Suppressor macrophage (primary cell): Measurements from ENCODE around the gene WHAMM.
A peak's percentile ranks its signal among the peaks of the same experiment; 100 is the strongest.
"Not testable (repeated sequence)": the region's sequence is repeated elsewhere in the genome, so short reads cannot be mapped to it uniquely, and the experiment has no call there.

Experiments
- DNase-seq, 4 experiments: peaks; one replicate each; pipeline ENCODE4 v3.0.0-alpha.2; 2020 to 2022

The WHAMM gene

GRCh38 chr15:82802497-82802896 is 6.9 kb upstream of the WHAMM start:
- DNase-seq, result no peak

GRCh38 chr15:82803793-82804574 is 5.4 kb upstream of the WHAMM start:
- DNase-seq, result no peak

GRCh38 chr15:82804575-82804949 is 4.9 kb upstream of the WHAMM start:
- no peak for DNase-seq

GRCh38 chr15:82805994-82806406 is 3.4 kb upstream of the WHAMM start, which contains the start of gene FSD2:
TSS of gene FSD2 (minus strand) at chr15:82806069. CDS start at chr15:82787390, 18,679 bp downstream.
- peak; percentile 19 to 65 (median 54) for DNase-seq

- DNase-seq, result no peak
Observed at GRCh38 chr15:82807920-82808633, 1.4 kb upstream of the WHAMM start.

GRCh38 chr15:82808634-82809041 is 790 bp upstream of the WHAMM start:
- DNase-seq, result no peak

GRCh38 chr15:82810061-82810889 is 847 bp downstream of the WHAMM start:
- peak; percentile 49 to 79 (median 62) for DNase-seq

- peak; percentile 19 to 58 (median 37) for DNase-seq
Observed at GRCh38 chr15:82810890-82811426, 1.5 kb downstream of the WHAMM start.

- peak in 1 of 4 experiments; percentile 33 for DNase-seq
Observed at GRCh38 chr15:82812994-82813393, 3.6 kb downstream of the WHAMM start.

GRCh38 chr15:82820128-82820527 is 10.7 kb downstream of the WHAMM start:
- no peak for DNase-seq

- DNase-seq, result not testable (repeated sequence)
Observed at GRCh38 chr15:82821396-82821795, 12.0 kb downstream of the WHAMM start.

GRCh38 chr15:82821851-82822250 is 12.4 kb downstream of the WHAMM start:
- DNase-seq, result not testable (repeated sequence)

GRCh38 chr15:82823049-82823448 is 13.6 kb downstream of the WHAMM start:
- no peak for DNase-seq

GRCh38 chr15:82828075-82828474 is 18.6 kb downstream of the WHAMM start:
- peak in 1 of 4 experiments; percentile 18 for DNase-seq

- DNase-seq, result no peak
Observed at GRCh38 chr15:82829234-82829633, 19.8 kb downstream of the WHAMM start.

GRCh38 chr15:82830427-82831173 is 21.2 kb downstream of the WHAMM start:
- no peak for DNase-seq

- DNase-seq, result no peak
Observed at GRCh38 chr15:82831894-82832600, 22.6 kb downstream of the WHAMM start.

GRCh38 chr15:82832601-82833361 is 23.4 kb downstream of the WHAMM start:
- DNase-seq, result peak; percentile 66 to 90 (median 80)

GRCh38 chr15:82833362-82833682 is 23.9 kb downstream of the WHAMM start:
- DNase-seq, result no peak

GRCh38 chr15:82835391-82835917 is 26.0 kb downstream of the WHAMM start:
- no peak for DNase-seq
